MM.1S (cell line): ENCODE results near the gene TJP2.

Source experiments
- CTCF ChIP-seq: fragments of 300-600 bp; sonication (generic); IDR thresholded peaks from 2 replicates; pipeline ENCODE4 v1.5.1; 2016; ENCODE audit warnings: antibody characterized with exemption, low read length, mixed read lengths
- EZH2 ChIP-seq: fragments of 300-600 bp; sonication (generic); optimal IDR thresholded peaks from 2 replicates; pipeline ENCODE3; 2017; ENCODE audit warnings: low read depth, mild to moderate bottlenecking, antibody characterized with exemption, low read length, mixed read lengths
- EZH2phosphoT487 ChIP-seq: fragments of 300-600 bp; sonication (generic); IDR thresholded peaks from 2 replicates; pipeline ENCODE4 v1.6.1; 2018; ENCODE audit warnings: antibody characterized with exemption, low read length

- no peak for TF ChIP-seq EZH2
- TF ChIP-seq EZH2phosphoT487 = no peak
- TF ChIP-seq CTCF = no peak
Observed at GRCh38 chr9:69198521-69199220, 24.6 kb downstream of the TJP2 start.
